Measurements from ENCODE around the gene CORO2A. TPM values are rescaled to one million over a fixed set of nuclear protein-coding genes. Genes with fewer than 3 reads are reported as not detected.

CORO2A gene
- total RNA-seq, result 2.7 and 3.1 TPM in 2 replicates

GRCh38 chr9:98192503-98193335, at the start of gene CORO2A:
Gene CORO2A, minus strand, starts transcription at chr9:98192637. Its CDS starts 34,977 bp downstream, at chr9:98157660.

GRCh38 chr9:98118640-98119601, 73.5 kb downstream of the CORO2A start, which contains the start of gene TRIM14:
Gene TRIM14, minus strand, starts transcription at chr9:98119222. Its CDS starts 34 bp downstream, at chr9:98119188.

Other genes starting within 250 kb of the CORO2A start
- 9.9 and 19.2 TPM in 2 replicates for gene ANP32B, start 209.3 kb downstream of the CORO2A start, total RNA-seq
- 46.5 and 74.0 TPM in 2 replicates for gene NANS, start 135.9 kb downstream of the CORO2A start, total RNA-seq
- gene TRIM14, start 73.4 kb downstream of the CORO2A start, total RNA-seq, result 7.5 and 10.9 TPM in 2 replicates
- gene TBC1D2, start 63.0 kb upstream of the CORO2A start, total RNA-seq, result 18.4 and 92.9 TPM in 2 replicates

All from mesangial cell (primary cell).